Gastroesophageal sphincter (tissue), 4 donors: ENCODE data around the gene AKR1B15. TPM values are rescaled to one million over a fixed set of nuclear protein-coding genes. Genes with fewer than 3 reads are reported as not detected.

Experiments used
- ATAC-seq: fragments of 150-250 bp; one replicate; pipeline ENCODE4 v1.9.1; 2016; ENCODE audit warnings: mild to moderate bottlenecking, moderate library complexity
- H3K27ac ChIP-seq, 4 donors: fragments of 200-600 bp; sonication (generic) in 3 of 4; 1 replicate in 3 of 4; 2 replicates in 1 of 4; pipeline ENCODE4 v1.5.1; 2016 to 2019
- H3K27me3 ChIP-seq: fragments of 200-600 bp; sonication (generic); one replicate; pipeline ENCODE4 v1.5.1; 2019
- H3K36me3 ChIP-seq, 2 donors: fragments of 200-600 bp; sonication (generic); one replicate each; pipeline ENCODE4 v1.5.1; 2019; ENCODE audit warnings: control low read depth in 1 of 2
- H3K4me1 ChIP-seq, 3 donors: fragments of 200-600 bp; sonication (generic); 1 replicate in 2 of 3; 2 replicates in 1 of 3; pipeline ENCODE4 v1.5.1; 2016 to 2019; ENCODE audit warnings: control low read depth in 2 of 3
- H3K4me3 ChIP-seq, 2 donors: fragments of 200-600 bp; sonication (generic); one replicate each; pipeline ENCODE4 v1.5.1; 2019; ENCODE audit warnings: mild to moderate bottlenecking in 1 of 2, moderate library complexity in 1 of 2
- H3K9me3 ChIP-seq, 3 donors: fragments of 200-600 bp; sonication (generic); one replicate each; pipeline ENCODE4 v1.5.1; 2017 to 2019; ENCODE audit warnings: control low read depth in 2 of 3
- CTCF ChIP-seq, 4 experiments: fragments of 200-600 bp in 2 of 4; fragments of 450-650 bp in 2 of 4; sonication (generic) in 1 of 4; IDR thresholded peaks; one replicate each; pipeline ENCODE4 v1.5.1; 2017 to 2019; ENCODE audit warnings: antibody characterized with exemption in 4 of 4, mild to moderate bottlenecking in 2 of 4, moderate library complexity in 2 of 4
- EP300 ChIP-seq: sonication (generic); formaldehyde crosslinking; IDR thresholded peaks from one replicate; pipeline ENCODE4 v1.6.1; 2017; ENCODE audit warnings: antibody characterized with exemption, mild to moderate bottlenecking
- POLR2A ChIP-seq, 2 donors: fragments of 450-650 bp; IDR thresholded peaks; one replicate each; pipeline ENCODE4 v1.6.1; 2017; ENCODE audit warnings: antibody characterized with exemption in 2 of 2, mild to moderate bottlenecking in 2 of 2, moderate library complexity in 1 of 2
- POLR2AphosphoS5 ChIP-seq: sonication (generic); formaldehyde crosslinking; IDR thresholded peaks from one replicate; pipeline ENCODE4 v1.6.1; 2017; ENCODE audit warnings: antibody characterized with exemption
- WGBS, 2 donors: methylation state at CpG; one replicate each; pipeline ENCODE4 v1.1.5; 2018; ENCODE audit warnings: low coverage in 1 of 2; 5-methylcytosine and 5-hydroxymethylcytosine counted together
- total RNA-seq, 4 donors: library from RNA; depleted of rRNA; stranded (reverse); fragments of >200 nt; gene quantifications; one replicate each; pipeline ENCODE4 v1.1.0, GENCODE V29; 2016

AKR1B15 gene
- total RNA-seq, 4 donors from 2014 or later = 0.35 TPM; not detected in 3

- 24 to 48% methylated on average over 11 to 14 of the region's 14 CpGs for WGBS, 2 donors
- TF ChIP-seq CTCF (IDR thresholded peaks at IDR 0.05) = peak; percentile 80 to 90 (median 86)
- TF ChIP-seq POLR2A (IDR thresholded peaks at IDR 0.05) = no peak
- H3K4me3 ChIP-seq = no peak overlapping the region
- no peaks in the 10 kb centered on the region for H3K9me3 ChIP-seq
- ATAC-seq = peak; percentile 87
- peaks cover 5% of the 10 kb centered on the region for H3K27me3 ChIP-seq
- H3K4me1 ChIP-seq = peaks cover 0 to 12% (median 0%) of the 10 kb centered on the region in 3 donors
- no peaks in the 10 kb centered on the region for H3K36me3 ChIP-seq
- H3K27ac ChIP-seq = no peak overlapping the region
Measured at GRCh38 chr7:134605978-134606923, 57.3 kb downstream of the AKR1B15 start.

GRCh38 chr7:134611611-134612151 lies 62.8 kb downstream of the AKR1B15 start:
- TF ChIP-seq CTCF (IDR thresholded peaks at IDR 0.05) = no peak
- TF ChIP-seq POLR2A (IDR thresholded peaks at IDR 0.05) = no peak
- no peak for TF ChIP-seq POLR2AphosphoS5
- TF ChIP-seq EP300 = no peak
- H3K27me3 ChIP-seq = peaks cover 5% of the 10 kb centered on the region
- H3K4me1 ChIP-seq = peaks cover 0 to 4% (median 0%) of the 10 kb centered on the region in 3 donors
- no peak overlapping the region for H3K27ac ChIP-seq
- 83 to 92% methylated on average over 2 to 6 of the region's 6 CpGs for WGBS, 2 donors
- no peak overlapping the region for H3K4me3 ChIP-seq
- no peaks in the 10 kb centered on the region for H3K36me3 ChIP-seq
- no peak for ATAC-seq
- H3K9me3 ChIP-seq = no peaks in the 10 kb centered on the region

GRCh38 chr7:134612197-134612596 lies 63.3 kb downstream of the AKR1B15 start:
- ATAC-seq = no peak

GRCh38 chr7:134613623-134614347 lies 64.9 kb downstream of the AKR1B15 start:
- Histone ChIP-seq H3K4me1 (peaks cover 0 to 4% (median 0%) of the 10 kb centered on the region in 3 donors), H3K27me3 (peaks cover 5% of the 10 kb centered on the region), H3K9me3 (no peaks in the 10 kb centered on the region), H3K4me3 (no peak overlapping the region), H3K36me3 (no peaks in the 10 kb centered on the region), H3K27ac (peak overlapping the region in 2 of 4 donors; percentile 24 to 44)
- ATAC-seq = peak; percentile 87
- WGBS, 2 donors = 19% methylated on average over 3 of the region's 3 CpGs; no CpG with 5 or more reads in 1 of the 2 donors
- TF ChIP-seq POLR2A (IDR thresholded peaks at IDR 0.05) (no peak), EP300 (no peak)

More at GRCh38 chr7:134612197-134612596, 63.3 kb downstream of the AKR1B15 start:
- WGBS, 2 donors = 90% methylated on average over 2 of the region's 2 CpGs; no CpG with 5 or more reads in 1 of the 2 donors
- Histone ChIP-seq H3K9me3 (no peaks in the 10 kb centered on the region), H3K4me3 (no peak overlapping the region), H3K27ac (no peak overlapping the region), H3K36me3 (no peaks in the 10 kb centered on the region), H3K4me1 (peaks cover 0 to 4% (median 0%) of the 10 kb centered on the region in 3 donors), H3K27me3 (peaks cover 5% of the 10 kb centered on the region)
- no peak for TF ChIP-seq POLR2A (IDR thresholded peaks at IDR 0.05)
- no peak for TF ChIP-seq POLR2AphosphoS5
- TF ChIP-seq CTCF (IDR thresholded peaks at IDR 0.05) = no peak
- TF ChIP-seq EP300 = no peak

GRCh38 chr7:134616611-134617010 lies 67.7 kb downstream of the AKR1B15 start:
- TF ChIP-seq CTCF (IDR thresholded peaks at IDR 0.05) (no peak), POLR2A (IDR thresholded peaks at IDR 0.05) (no peak), POLR2AphosphoS5 (no peak), EP300 (no peak)
- no peaks in the 10 kb centered on the region for H3K36me3 ChIP-seq
- H3K27ac ChIP-seq = no peak overlapping the region
- WGBS, 2 donors = 77 to 78% methylated on average over 2 of the region's 2 CpGs
- H3K4me1 ChIP-seq = peaks cover 0 to 4% (median 0%) of the 10 kb centered on the region in 3 donors
- H3K4me3 ChIP-seq = no peak overlapping the region
- H3K27me3 ChIP-seq = no peaks in the 10 kb centered on the region
- ATAC-seq = no peak
- no peaks in the 10 kb centered on the region for H3K9me3 ChIP-seq
